Measurements from ENCODE around the gene KIFAP3. TPM values are rescaled to one million over a fixed set of nuclear protein-coding genes. Genes with fewer than 3 reads are reported as not detected.

KIFAP3 gene
- total and polyA plus RNA-seq, 2 of the 8 experiments (the other 6 are each of a cell fraction or from before 2014, with no cell fraction given): 1.3 to 3.2 TPM

GRCh38 chr1:169959686-169960085 is 114.8 kb downstream of the KIFAP3 start (continued):
- TF ChIP-seq RBBP5 (IDR thresholded peaks at IDR 0.05; ENCODE audit: borderline replicate concordance, low read depth, low read length) (no peak), TCF12 (IDR thresholded peaks at IDR 0.05; ENCODE audit: low read depth, low read length) (no peak), ASH2L (IDR thresholded peaks at IDR 0.05; ENCODE audit: low read length) (no peak), POLR2A (IDR thresholded peaks at IDR 0.05; ENCODE audit: control extremely low read depth in 1 of 2, low read depth in 2 of 2, low read length in 2 of 2) (no peak), CREB1 (IDR thresholded peaks at IDR 0.05) (no peak), BRCA1 (IDR thresholded peaks at IDR 0.05; ENCODE audit: low read depth, low read length) (no peak), RNF2 (IDR thresholded peaks at IDR 0.05; ENCODE audit: borderline replicate concordance, low read depth, low read length, missing control alignments, poor library complexity, severe bottlenecking) (no peak)

All from H1 (cell line).